HG02938 (cell line): ENCODE data around the gene NAPA.

ENCODE experiments used
- ATAC-seq: cut with Tn5 transposase; IDR thresholded peaks from one replicate; pipeline ENCODE4 v1.9.1; 2021; ENCODE audit warnings: mild to moderate bottlenecking, moderate library complexity; ENCODE audit not compliant: unreplicated experiment

The NAPA gene

GRCh38 chr19:47523473-47523872, 8.6 kb upstream of the NAPA start:
- no peak for ATAC-seq

GRCh38 chr19:47521473-47522180, 6.8 kb upstream of the NAPA start:
- no peak for ATAC-seq

- no peak for ATAC-seq
Observed at GRCh38 chr19:47520839-47521238, 6.0 kb upstream of the NAPA start.

GRCh38 chr19:47520343-47520806, 5.5 kb upstream of the NAPA start:
- no peak for ATAC-seq

- ATAC-seq = no peak
Observed at GRCh38 chr19:47518854-47519253, 4.0 kb upstream of the NAPA start.

GRCh38 chr19:47518139-47518538, 3.3 kb upstream of the NAPA start:
- no peak for ATAC-seq

GRCh38 chr19:47514151-47514868, 553 bp downstream of the NAPA start:
- no peak for ATAC-seq

GRCh38 chr19:47512948-47513319, 1.9 kb downstream of the NAPA start:
- ATAC-seq = no peak

GRCh38 chr19:47512183-47512947, 2.5 kb downstream of the NAPA start:
- ATAC-seq = no peak

- no peak for ATAC-seq
Observed at GRCh38 chr19:47511681-47512080, 3.2 kb downstream of the NAPA start.

GRCh38 chr19:47511128-47511517, 3.7 kb downstream of the NAPA start:
- no peak for ATAC-seq

- ATAC-seq = no peak
Observed at GRCh38 chr19:47510516-47511127, 4.2 kb downstream of the NAPA start.

- ATAC-seq = no peak
Observed at GRCh38 chr19:47509973-47510372, 4.9 kb downstream of the NAPA start.

- no peak for ATAC-seq
Observed at GRCh38 chr19:47509170-47509847, 5.6 kb downstream of the NAPA start.

- ATAC-seq = no peak
Observed at GRCh38 chr19:47508721-47509120, 6.1 kb downstream of the NAPA start.

- ATAC-seq = no peak
Observed at GRCh38 chr19:47507924-47508553, 6.8 kb downstream of the NAPA start.

- ATAC-seq = no peak
Observed at GRCh38 chr19:47507012-47507411, 7.9 kb downstream of the NAPA start.

- ATAC-seq = no peak
Observed at GRCh38 chr19:47506459-47506858, 8.4 kb downstream of the NAPA start.

GRCh38 chr19:47505506-47505905, 9.4 kb downstream of the NAPA start:
- ATAC-seq = no peak

- ATAC-seq = no peak
Observed at GRCh38 chr19:47503826-47504150, 11.1 kb downstream of the NAPA start.
